D721Med (cell line): ENCODE measurements around the gene CORO7.

ENCODE experiments used
- DNase-seq: peaks from one replicate; pipeline ENCODE4 v3.0.0; 2011; ENCODE audit warnings: low spot score; ENCODE audit not compliant: insufficient read length
- FAIRE-seq: peaks from 2 replicates; lab custom pipeline; 2011; peaks lifted over from hg19 to GRCh38; lab: Jason Lieb, UNC
- TF ChIP-seq, protein P1 (sequence below): IDR thresholded peaks from 2 replicates; pipeline ENCODE4 v1.5.1; 2012; ENCODE audit warnings: mild to moderate bottlenecking, control low read depth; ENCODE audit not compliant: insufficient read depth; ENCODE audit errors: missing control alignments

The CORO7 gene

DNA sequence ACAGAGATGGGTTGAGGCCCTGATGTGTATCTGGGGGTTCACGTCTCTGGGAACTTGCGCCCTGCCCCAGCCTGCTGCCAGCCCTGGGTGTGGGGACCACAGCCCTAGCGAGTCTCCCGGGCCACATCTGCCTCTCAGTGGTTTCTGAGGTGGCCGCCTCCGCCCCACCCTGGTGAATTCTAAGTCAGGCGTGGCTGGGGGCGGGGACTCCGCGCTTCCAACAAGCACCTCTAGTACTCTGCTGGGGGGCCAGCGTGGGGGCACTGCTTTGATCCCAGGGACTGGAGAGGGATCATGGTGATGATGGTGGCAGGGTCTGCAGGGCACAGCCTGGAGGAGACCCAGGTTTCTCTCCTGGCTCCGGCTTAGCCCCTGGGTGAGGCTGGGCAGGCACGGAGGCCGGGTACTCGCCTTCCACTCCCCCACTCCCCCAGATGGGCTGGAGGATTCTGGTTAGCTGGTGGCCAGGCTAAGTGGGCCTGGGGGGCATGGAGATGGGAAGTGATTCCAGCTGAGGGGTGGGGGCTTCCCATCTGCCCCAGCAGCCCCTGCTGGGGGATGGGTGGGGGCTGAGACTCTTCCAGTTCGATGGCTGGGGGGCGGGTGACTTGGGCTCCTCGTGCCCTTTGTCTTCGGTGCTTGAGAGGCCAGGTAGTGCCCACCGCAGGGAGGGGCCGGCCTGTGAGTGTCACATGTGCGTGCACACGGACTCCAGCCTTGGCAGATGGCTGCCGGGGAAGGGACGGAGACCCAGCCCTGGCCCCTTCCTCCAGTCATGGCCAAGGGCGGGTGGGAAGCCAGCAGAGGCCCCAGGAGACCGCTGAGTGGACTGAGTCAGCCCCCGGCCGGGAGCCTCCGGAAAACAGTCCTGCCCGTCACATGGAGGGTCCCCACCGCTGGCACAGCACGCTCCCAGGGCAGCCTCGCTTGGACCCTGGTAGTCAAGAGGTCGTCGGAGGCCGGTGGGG, 96.7 kb downstream of the CORO7 start:
- DNase-seq (no peak), FAIRE-seq (no peak)
- TF ChIP-seq, protein P1, sequence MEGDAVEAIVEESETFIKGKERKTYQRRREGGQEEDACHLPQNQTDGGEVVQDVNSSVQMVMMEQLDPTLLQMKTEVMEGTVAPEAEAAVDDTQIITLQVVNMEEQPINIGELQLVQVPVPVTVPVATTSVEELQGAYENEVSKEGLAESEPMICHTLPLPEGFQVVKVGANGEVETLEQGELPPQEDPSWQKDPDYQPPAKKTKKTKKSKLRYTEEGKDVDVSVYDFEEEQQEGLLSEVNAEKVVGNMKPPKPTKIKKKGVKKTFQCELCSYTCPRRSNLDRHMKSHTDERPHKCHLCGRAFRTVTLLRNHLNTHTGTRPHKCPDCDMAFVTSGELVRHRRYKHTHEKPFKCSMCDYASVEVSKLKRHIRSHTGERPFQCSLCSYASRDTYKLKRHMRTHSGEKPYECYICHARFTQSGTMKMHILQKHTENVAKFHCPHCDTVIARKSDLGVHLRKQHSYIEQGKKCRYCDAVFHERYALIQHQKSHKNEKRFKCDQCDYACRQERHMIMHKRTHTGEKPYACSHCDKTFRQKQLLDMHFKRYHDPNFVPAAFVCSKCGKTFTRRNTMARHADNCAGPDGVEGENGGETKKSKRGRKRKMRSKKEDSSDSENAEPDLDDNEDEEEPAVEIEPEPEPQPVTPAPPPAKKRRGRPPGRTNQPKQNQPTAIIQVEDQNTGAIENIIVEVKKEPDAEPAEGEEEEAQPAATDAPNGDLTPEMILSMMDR, result no peak

DNA sequence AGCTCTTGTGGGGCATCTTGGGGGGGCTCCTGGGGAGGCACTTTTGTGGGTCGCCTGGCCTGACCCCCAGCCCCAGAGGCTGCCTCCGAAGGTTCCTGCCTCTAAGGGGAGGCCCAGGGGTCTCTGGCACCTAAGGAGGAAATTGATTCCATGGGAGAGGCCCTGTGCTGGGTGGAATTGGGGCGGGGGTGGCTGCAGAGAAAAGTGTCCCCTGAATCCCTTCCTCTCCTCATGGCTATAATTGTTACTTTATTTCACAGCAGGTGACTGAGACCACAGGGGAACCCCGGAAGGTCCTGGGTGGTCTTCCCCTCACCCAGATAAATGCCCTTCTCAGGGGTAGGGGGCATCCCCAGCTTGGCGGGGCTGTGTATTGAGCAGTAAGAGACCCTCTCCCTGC, 97.4 kb downstream of the CORO7 start:
- DNase-seq (no peak), FAIRE-seq (no peak)
- TF ChIP-seq, protein P1, result no peak

DNA sequence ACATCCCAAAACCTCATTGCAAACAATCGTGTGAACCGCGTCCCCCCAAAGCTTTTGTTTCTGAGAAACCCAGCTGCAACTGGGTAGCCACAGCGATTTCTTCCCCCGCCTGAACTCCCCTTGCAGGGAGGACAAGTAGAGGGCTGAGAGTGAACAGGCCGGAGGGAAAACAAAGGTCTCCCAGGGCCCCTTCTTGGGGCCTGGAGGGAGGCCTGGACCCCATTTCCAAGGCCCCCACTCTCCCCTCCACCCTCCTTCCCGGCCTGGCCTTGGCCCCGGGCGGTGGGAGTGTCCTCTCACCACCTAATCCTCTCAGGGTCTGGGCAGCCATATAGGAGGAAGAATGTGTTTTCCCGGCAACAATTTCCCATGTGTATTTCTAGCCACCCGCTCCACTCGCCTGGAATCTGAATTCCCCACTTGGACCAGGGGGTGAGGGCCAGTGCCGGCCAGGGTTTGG, 97.9 kb downstream of the CORO7 start:
- no peak for DNase-seq
- FAIRE-seq, result no peak
- TF ChIP-seq, protein P1, result no peak

DNA sequence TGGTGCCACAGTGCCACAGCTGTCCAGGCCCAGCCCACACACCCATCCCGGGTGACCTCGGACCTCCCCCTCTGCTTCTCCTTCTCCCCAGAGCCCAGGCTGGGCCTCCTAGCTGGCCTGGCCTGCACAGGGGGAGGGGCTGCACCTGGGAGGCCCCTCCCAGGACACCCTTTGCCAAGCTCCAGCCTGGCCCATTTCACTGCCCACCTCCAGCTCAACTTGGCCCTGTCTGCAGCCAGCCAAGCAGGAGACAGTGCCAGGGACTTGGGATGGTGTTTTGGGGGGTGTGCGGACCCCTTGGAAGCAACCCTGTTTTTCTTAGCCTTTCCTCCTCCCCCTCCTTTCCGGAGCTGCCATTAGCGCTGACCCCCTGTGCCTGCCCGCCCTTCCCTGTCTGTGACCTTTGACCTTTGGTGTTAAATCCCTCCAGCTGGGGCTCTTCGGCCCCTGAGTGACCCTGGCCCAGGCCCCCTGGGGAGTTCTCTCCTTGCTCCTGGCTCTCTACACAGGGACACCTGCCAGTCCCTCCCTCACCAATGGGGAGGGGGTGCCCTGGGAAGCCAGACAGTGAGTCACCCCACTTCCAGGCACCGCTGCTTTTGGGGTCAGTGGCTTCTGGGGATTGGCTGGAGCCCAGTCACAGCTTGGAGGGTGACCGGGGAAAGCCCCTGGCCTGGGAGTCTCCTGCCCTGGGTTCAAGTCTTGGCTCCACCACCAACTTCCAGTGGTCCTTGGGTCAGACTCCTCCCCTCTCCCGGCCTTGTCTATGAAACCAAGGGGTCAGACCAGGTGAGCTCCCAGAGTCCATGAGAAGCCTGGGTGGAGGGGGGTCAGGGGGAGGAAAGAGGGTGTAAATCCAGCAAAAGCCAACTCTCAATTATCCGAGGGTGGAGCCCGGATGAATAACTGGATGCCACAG, 98.6 kb downstream of the CORO7 start:
- FAIRE-seq, result no peak
- TF ChIP-seq, protein P1, result no peak
- DNase-seq, result no peak

DNA sequence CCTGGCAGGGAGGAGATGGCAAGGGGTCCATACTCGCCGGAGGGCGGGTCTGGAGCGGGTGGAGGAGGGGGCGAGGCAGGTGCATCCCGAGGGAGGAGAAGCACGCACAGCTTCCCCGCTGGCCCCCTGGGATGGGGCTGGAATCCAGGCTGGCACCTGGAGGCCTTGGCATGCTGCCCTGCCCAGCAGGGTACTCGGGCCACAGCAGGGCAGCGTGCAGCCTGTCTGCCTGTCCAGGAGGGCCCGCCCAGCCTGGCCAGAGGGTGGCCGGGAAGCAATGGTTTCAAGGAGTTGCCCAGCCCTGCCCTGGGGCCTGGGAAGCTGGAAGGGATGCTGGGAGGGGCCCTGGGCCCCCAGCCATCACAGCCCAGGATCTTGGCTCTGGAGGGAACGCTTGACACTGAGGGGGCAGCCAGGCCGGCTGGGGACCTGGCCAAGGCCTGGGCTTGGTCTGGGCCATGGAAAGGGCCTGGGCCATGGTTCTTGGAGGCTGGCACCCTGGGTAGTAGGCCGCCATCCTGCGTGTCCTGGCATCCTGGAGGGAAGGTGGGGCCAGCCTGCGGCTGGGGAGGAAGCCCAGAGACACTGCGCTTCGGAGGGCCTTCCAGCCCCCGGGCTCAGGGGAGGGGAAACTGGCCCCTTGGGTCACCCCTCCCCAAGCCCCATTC, 99.4 kb downstream of the CORO7 start:
- no peak for FAIRE-seq
- TF ChIP-seq, protein P1, result no peak
- no peak for DNase-seq

DNA sequence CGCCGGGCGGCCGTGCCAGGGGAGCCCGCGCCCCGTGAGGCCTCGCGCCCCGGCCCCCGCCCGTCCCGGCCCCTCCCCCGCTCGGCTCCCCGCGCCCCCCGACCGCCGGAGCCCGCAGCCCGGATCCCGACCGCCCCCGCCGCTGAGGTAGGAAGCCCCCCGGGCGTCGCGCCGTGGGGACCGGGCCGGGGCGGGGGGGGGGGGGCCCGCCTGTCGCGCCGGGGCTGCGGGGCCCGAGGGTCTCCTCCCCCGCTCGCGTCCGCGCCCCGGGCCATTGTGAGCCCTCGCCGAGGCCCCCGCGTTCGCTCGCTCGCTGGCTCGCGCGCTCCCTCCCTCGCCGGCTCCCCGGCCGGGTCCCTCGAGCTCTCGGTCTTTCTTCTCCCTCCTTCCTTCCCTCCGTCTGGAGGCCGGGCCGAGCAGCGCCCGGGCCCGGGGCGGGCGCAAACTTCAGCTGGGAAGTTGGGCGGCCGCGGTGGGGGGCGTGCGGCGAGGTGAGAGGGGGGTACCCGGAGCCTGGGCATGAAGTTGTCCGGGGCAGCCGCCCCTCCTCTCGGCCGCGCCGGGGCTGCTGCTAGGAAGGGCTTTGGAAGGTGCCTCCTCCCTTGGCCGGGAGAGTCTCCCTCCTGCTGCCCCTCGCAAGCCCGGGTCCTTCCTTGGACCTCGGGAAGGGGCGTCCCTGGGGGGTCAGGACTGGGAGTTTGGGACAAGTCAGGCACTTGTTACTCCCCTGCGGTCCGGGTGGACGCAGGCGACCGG, 100.1 kb downstream of the CORO7 start:
- FAIRE-seq (no peak), DNase-seq (no peak)
- TF ChIP-seq, protein P1, result no peak
